Erythroblast (primary cell): ENCODE results near the gene PLXND1.

Experiments
- GATA1 ChIP-seq: IDR thresholded peaks from 2 replicates; pipeline ENCODE4 v1.6.1; 2011; ENCODE audit warnings: low read depth, mild to moderate bottlenecking, control low read depth, low read length, moderate library complexity
- POLR2A ChIP-seq: IDR thresholded peaks from 2 replicates; pipeline ENCODE4 v1.6.1; 2011; ENCODE audit warnings: mild to moderate bottlenecking, low read length

GRCh38 chr3:129556890-129557547 is 49.5 kb downstream of the PLXND1 start:
- no peak for TF ChIP-seq POLR2A
- no peak for TF ChIP-seq GATA1
